A204.1 (cell line): ENCODE results near the gene ENPP7.

ENCODE experiments used
- FAIRE-seq: peaks from 2 replicates; lab custom pipeline; 2012; peaks lifted over from hg19 to GRCh38; lab: Jason Lieb, UNC

ENPP7 gene

GRCh38 chr17:79777894-79778503, 47.3 kb downstream of the ENPP7 start, which contains the start of gene CBX2:
Gene CBX2 (plus strand): TSS chr17:79778148. CDS start chr17:79778236, 88 bp downstream.
- FAIRE-seq: no peak

- FAIRE-seq: no peak
These were observed 47.9 kb downstream of the ENPP7 start for GRCh38 chr17:79778504-79779083.

- no peak for FAIRE-seq
These were observed 48.4 kb downstream of the ENPP7 start for GRCh38 chr17:79779084-79779529.

- no peak for FAIRE-seq
These were observed 49.1 kb downstream of the ENPP7 start for GRCh38 chr17:79779661-79780365.

GRCh38 chr17:79781012-79781650, 50.4 kb downstream of the ENPP7 start:
- FAIRE-seq: no peak

GRCh38 chr17:79781736-79782575, 51.2 kb downstream of the ENPP7 start:
- FAIRE-seq: no peak

- FAIRE-seq: no peak
These were observed 53.1 kb downstream of the ENPP7 start for GRCh38 chr17:79783891-79784290.

GRCh38 chr17:79784353-79785016, 53.7 kb downstream of the ENPP7 start:
- FAIRE-seq: no peak

GRCh38 chr17:79785017-79785899, 54.5 kb downstream of the ENPP7 start:
- FAIRE-seq: no peak

- FAIRE-seq: no peak
These were observed 55.4 kb downstream of the ENPP7 start for GRCh38 chr17:79785900-79786810.

- no peak for FAIRE-seq
These were observed 56.3 kb downstream of the ENPP7 start for GRCh38 chr17:79786930-79787643.

GRCh38 chr17:79788455-79788854, 57.7 kb downstream of the ENPP7 start:
- FAIRE-seq: no peak

GRCh38 chr17:79788989-79789942, 58.5 kb downstream of the ENPP7 start:
- FAIRE-seq: no peak

GRCh38 chr17:79789943-79790804, 59.4 kb downstream of the ENPP7 start:
- no peak for FAIRE-seq

GRCh38 chr17:79790805-79791734, 60.3 kb downstream of the ENPP7 start:
- no peak for FAIRE-seq
